Activated gamma-delta T cell (primary cell): Measurements from ENCODE around the gene NR4A1.

Experiments used
- DNase-seq: peaks from one replicate; lab custom pipeline; 2025; lab: John Stamatoyannopoulos, UW

Gene NR4A1

GRCh38 chr12:52058631-52059361 lies 7.6 kb downstream of the NR4A1 start:
- no peak for DNase-seq

DNA sequence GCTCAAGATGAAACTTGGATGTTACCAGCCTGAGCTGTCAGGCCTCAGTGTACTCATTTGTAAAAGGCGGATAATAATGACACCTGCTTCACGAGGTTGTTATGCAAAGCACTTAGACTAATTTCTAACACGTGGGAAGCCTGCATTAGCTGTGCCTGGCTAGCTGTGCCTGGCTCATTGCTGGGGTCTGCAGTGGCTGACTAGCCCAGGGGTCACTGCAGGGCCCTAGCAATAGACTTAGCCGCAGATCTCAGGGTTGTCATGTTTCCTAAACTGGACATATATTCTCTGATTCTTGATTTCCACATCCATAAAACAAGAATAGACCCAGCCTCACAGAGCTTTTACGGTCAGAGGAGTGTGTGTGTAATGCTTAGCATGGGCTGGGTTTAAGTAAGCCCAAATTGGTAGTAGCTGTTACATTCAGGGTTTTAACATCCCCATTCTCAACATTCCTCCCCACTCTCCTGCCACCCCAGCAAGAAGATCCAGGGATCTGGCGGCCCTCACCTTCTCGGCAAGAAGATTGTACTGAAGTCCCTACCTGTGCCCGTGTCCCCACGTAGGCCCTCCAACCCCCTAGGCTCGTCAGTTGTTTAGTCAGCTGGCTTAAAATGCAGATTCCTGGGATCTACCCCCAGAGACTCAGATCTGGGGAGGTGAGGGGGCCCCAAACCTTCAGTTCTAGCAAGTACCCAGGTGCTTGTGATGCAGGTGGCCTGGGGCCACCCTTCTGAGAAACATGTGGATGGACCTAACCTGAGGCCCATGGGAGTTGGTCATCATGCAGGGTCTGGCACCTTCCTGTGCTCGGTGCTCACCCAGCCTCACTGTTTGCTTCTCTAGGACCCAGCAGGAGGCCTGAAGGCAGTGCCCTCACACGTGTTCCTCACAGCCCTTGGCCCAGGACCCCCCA lies 8.6 kb downstream of the NR4A1 start:
- no peak for DNase-seq

GRCh38 chr12:52060498-52061177 lies 9.4 kb downstream of the NR4A1 start:
- no peak for DNase-seq

DNA sequence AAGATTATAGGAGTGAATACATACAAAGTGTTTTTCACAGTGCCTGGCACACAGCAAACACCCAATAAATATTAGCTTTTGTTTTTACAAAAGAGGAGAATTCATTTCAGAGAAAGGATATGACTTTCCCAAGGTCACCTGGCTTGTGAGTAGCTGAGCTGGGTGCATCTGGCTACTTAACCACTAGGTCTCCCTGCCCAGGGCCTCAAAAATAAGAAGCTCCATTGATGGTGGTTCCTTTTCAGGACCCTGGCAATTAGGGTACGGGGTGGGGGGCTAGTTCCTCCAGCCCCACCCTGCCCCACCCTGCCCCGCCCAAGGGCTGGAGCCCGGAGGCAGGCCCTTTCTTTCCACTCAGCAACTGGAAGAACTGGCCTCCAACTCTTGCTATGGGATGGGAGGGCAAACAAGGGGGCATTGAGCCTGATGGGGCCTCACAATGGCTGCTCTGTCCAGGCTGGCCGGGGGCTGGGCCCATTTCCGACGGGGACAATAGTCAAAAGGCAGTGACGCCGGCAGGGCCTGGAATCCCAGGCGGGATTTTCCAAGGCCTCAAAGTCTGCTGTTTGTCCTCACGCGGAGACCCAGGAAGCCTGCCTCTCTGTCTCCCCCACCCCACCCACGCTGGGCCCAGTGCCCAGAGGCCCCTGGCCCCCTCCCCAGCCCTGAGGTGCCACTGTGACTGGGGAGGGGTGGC lies 10.4 kb downstream of the NR4A1 start:
- DNase-seq, result no peak

DNA sequence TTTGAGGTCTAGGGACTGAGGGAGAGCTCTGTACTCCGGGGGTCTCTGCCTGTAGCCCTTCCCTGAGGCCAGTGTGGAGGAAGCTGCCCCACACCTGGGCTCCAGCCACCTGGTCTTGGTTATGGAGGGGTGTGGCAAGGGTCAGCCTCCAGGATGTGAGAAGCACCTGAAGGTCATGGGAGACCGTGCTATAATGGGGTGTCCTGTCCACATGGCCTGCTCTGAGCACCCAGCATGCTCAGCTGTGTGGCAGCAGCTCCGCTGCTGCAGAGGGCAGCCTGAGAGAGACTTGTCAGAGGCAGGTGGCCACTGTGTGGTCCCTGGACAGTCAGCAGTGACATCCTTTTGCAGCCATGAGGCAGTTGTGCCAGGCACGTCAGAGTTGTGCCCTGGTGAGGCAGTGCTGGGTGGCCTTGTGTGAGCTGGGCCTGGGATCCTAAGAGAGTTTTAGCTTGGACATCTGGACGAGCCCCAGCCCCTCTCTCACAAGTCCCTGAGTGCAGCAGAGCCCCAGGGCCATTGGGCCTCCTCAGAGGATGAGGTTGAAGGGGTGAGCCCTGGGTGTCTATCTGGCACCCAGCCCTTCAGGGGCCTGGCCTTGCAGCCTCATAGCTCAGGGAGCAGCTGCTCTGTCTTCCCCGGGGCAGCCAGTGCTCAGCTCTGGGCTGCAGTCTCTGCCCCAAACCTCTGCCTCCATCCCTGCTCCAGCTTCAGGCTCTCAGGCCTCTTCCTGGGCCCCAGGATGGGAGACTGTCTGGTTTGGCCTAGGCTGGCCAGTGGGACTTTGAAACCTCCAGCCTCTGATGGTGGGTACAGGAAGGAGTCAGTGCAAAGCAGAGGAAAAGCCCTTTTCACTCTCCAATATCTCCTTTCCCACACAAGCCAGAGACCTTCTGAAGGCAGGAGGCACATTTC lies 11.2 kb downstream of the NR4A1 start:
- no peak for DNase-seq

- no peak for DNase-seq
Measured at GRCh38 chr12:52063082-52063924, 12.1 kb downstream of the NR4A1 start.

DNA sequence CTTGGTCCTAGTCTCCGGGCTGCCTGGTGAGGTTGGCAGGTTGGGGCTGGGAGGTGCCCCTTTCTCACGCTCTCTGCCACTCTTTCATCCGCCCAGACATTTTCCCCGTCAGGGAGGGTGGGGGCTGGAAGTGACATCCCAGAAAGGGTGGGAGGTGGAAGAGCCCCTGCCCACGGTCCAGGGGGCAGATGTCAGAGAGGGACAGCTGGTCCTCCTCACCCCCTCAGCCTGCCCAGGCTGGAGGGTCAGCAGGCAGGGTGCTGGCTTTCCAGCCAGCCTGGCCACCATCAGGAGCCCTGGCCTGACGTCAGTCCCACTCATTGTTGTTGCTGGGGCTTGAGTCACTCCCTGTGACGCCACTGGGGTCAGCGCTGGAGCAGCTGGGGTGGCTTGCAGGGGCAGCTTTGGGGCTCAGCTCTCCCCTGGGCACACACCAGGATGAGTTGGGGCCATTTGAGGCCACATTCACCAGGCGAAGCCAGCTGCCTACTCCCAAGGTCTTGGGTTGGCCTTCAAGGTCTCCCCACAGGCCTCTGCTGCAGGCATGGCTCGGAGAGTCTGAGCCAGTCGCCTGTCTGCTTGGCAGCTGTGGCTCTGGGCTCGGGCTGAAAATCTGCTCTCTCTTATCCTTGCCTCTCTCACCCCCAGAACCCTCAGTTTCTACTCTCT lies 12.9 kb downstream of the NR4A1 start:
- no peak for DNase-seq

DNA sequence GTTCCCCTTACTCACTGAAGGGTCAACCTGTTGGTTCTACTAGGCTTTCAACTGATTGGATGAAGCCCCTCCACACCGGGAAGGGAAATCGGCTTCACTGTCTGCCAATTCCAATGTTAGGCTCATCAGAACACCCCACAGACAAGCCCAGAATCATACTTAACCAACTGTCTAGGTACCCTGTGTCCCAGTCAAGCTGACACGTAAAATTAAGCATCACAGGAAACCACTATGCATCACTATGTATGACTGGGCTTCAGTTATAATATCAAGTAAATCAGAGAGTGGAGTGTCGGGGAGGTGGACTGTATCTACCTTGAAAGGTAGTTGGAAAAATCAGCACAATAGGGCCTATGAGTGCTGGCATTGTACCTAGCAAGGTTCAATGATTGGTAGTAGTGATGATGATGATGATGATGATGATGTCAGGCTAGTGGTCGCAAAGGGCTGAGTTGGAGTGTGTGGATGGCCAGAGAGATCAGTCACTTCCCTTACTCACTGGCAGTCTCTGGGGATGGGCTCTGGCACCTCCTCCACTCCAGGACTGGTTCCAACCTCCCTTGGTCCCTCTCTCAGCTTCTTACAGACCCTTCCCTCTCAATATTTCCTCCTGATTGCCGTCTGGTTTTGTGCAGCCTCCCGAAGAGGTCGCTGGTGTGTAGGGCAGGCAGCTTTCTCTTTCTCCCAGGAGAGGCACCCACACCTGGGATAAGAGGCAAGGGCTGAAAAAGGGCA lies 15.3 kb downstream of the NR4A1 start:
- no peak for DNase-seq

- no peak for DNase-seq
Measured at GRCh38 chr12:52067081-52067374, 15.8 kb downstream of the NR4A1 start.

GRCh38 chr12:52069327-52070184 lies 18.3 kb downstream of the NR4A1 start, which contains the start of gene ATG101:
TSS of gene ATG101 (plus strand) at chr12:52069978. CDS start at chr12:52073651, 3,673 bp downstream.
- peak; percentile 73 for DNase-seq

DNA sequence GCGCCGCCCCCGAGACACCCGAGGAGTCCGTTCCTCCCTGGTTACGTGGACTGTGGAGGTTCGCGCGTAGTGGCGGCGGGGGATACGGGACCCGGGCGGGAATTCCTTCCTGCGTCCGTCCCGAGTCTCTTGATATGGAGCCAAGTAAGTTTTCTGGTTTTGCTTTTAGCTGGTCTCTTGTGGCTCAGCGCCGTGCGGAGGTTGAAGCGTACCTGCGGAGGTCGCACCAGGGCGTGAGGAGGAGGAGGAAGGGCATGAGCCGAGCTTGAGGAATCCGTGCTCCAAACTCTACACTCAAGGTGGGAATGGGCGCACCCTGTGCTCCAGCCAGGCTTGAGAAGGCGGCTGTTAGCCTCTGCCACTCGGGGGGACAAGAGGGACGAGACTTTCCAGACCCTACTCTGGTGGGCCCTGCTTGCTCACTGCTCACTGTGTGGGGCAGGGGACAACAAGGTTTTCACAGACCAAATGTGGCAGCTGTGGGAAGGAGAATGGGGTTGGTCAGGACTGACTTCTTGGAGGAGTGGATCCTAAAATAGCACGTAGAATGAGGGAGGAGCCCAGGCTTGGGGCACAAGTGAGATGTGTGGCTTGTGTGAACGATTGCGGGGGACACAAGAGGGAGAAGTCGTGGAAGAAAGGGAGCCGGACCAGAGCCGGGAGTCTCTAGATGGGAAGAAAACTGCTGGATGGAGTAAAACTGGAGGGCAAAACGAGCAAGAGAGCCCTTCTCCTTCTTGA lies 19.1 kb downstream of the NR4A1 start:
- no peak for DNase-seq

DNA sequence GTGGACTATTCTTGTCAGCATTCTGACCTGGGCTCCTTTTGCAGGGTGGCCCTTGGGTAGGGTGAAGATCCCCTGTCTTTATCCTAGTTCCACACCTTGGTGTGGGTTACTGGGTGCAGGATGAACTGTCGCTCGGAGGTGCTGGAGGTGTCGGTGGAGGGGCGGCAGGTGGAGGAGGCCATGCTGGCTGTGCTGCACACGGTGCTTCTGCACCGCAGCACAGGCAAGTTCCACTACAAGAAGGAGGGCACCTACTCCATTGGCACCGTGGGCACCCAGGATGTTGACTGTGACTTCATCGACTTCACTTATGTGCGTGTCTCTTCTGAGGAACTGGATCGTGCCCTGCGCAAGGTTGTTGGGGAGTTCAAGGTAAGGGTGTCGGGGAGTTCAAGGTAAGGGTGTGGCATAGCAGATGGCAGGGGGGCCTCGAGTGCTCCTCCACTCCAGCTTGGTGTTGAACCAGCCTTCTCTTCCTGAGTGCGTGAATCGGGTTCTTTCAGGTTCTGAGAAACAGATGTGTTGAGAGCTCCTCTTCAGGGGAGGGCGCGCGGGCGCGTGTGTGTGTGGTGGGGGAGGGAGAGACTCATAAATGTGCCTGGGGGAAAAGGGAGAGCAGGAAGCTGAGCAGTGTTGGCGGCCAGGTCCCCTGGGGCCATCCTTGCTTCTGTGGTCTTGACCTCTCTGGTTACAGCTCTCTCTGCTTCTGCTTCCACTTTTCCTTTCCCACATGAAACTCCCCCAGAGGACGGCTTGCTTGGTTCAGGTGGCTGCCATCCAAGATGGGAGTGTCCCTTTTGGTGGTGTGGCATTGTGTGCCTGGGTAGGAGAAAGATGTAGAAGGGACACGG lies 22.5 kb downstream of the NR4A1 start:
- DNase-seq, result no peak

- no peak for DNase-seq
Measured at GRCh38 chr12:52074971-52075724, 23.9 kb downstream of the NR4A1 start.

GRCh38 chr12:52076811-52077210 lies 25.6 kb downstream of the NR4A1 start:
- no peak for DNase-seq

DNA sequence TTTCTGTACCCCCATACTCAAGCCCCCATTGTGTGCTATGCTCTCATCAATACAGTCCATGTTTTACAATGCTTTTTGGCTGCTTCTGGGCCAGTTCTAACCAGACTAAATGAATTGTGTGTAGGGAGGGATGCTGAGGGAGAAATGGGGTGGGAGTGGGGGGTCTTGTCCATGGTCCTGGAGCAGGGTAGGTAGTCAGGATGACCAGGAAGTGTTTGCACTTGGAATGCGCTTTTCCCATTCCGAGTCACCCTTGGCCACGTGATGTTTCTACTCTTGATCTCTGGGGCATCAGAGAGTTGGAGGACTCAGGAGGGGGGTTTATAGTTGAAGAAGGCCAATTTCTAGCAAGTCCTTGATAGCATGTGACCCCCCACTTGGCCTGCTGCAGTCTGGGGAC lies 27.0 kb downstream of the NR4A1 start:
- no peak for DNase-seq
